Upper lobe of left lung (tissue), 4 donors: ENCODE results near the gene AR.

ENCODE experiments used
- POLR2A ChIP-seq, 4 donors: fragments of 450-650 bp; IDR thresholded peaks; one replicate each; pipeline ENCODE4 v1.5.1; 2016 to 2017; ENCODE audit warnings: antibody characterized with exemption in 4 of 4, mild to moderate bottlenecking in 2 of 4
- POLR2AphosphoS5 ChIP-seq, 2 donors: sonication (generic); formaldehyde crosslinking; IDR thresholded peaks; one replicate each; pipeline ENCODE4 v1.5.1; 2017; ENCODE audit warnings: antibody characterized with exemption in 2 of 2
- TF ChIP-seq, protein P1 (sequence below), 6 experiments: fragments of 450-650 bp in 4 of 6; fragments of 200-600 bp in 2 of 6; sonication (generic) in 2 of 6; IDR thresholded peaks; one replicate each; pipeline ENCODE4 v1.5.1; 2016 to 2019; ENCODE audit warnings: antibody characterized with exemption in 6 of 6

- TF ChIP-seq, protein P1, sequence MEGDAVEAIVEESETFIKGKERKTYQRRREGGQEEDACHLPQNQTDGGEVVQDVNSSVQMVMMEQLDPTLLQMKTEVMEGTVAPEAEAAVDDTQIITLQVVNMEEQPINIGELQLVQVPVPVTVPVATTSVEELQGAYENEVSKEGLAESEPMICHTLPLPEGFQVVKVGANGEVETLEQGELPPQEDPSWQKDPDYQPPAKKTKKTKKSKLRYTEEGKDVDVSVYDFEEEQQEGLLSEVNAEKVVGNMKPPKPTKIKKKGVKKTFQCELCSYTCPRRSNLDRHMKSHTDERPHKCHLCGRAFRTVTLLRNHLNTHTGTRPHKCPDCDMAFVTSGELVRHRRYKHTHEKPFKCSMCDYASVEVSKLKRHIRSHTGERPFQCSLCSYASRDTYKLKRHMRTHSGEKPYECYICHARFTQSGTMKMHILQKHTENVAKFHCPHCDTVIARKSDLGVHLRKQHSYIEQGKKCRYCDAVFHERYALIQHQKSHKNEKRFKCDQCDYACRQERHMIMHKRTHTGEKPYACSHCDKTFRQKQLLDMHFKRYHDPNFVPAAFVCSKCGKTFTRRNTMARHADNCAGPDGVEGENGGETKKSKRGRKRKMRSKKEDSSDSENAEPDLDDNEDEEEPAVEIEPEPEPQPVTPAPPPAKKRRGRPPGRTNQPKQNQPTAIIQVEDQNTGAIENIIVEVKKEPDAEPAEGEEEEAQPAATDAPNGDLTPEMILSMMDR (IDR thresholded peaks at IDR 0.05), result no peak
- TF ChIP-seq POLR2A (IDR thresholded peaks at IDR 0.05), result no peak
- no peak for TF ChIP-seq POLR2AphosphoS5 (IDR thresholded peaks at IDR 0.05)
Measured at GRCh38 chrX:67604979-67605703, 61.3 kb downstream of the AR start.
